ENCODE results near the gene FRAT2. TPM values are rescaled to one million over a fixed set of nuclear protein-coding genes. Genes with fewer than 3 reads are reported as not detected.

FRAT2 gene
- total and polyA plus RNA-seq, 2 of the 13 experiments (the other 11 are each of a cell fraction or from before 2014, with no cell fraction given), result 7.2 to 14.1 TPM

GRCh38 chr10:97334370-97335175, at the start of gene FRAT2 (continued):
- TF ChIP-seq CREM (IDR thresholded peaks at IDR 0.05) (peak; percentile 46; the same call in 1 of the 2 replicates), CREM (CRISPR knock-in tag; IDR thresholded peaks at IDR 0.05) (no peak; the same call in 1 of the 2 replicates), ZNF318 (CRISPR knock-in tag; IDR thresholded peaks at IDR 0.05) (peak; percentile 51; the same call in 1 of the 2 replicates), STAG1 (CRISPR knock-in tag; IDR thresholded peaks at IDR 0.05) (no peak), ARID4A (CRISPR knock-in tag; IDR thresholded peaks at IDR 0.05; ENCODE audit: borderline replicate concordance) (peak; percentile 96), ZNF496 (CRISPR knock-in tag; IDR thresholded peaks at IDR 0.05; ENCODE audit: insufficient replicate concordance) (no peak), ZNF562 (CRISPR knock-in tag; IDR thresholded peaks at IDR 0.05; ENCODE audit: borderline replicate concordance) (no peak), ZNF670 (CRISPR knock-in tag; IDR thresholded peaks at IDR 0.05; ENCODE audit: borderline replicate concordance) (no peak), ZNF510 (CRISPR knock-in tag; IDR thresholded peaks at IDR 0.05; ENCODE audit: low read depth) (peak; percentile 56; the same call in 1 of the 2 replicates), SYNCRIP (IDR thresholded peaks at IDR 0.05; ENCODE audit: insufficient read depth, low read depth, low read length) (no peak), RNF2 (conservative IDR thresholded peaks at IDR 0.05; ENCODE audit: low read depth) (peak; percentile 79; the same call in 1 of the 2 replicates), RFX1 (IDR thresholded peaks at IDR 0.05) (no peak)
